Measurements from ENCODE around the gene SPOPL. TPM values are rescaled to one million over a fixed set of nuclear protein-coding genes. Genes with fewer than 3 reads are reported as not detected.

Gene SPOPL
- polyA plus RNA-seq, 1 donor from 2014 or later = 16.4 TPM

GRCh38 chr2:138468617-138469016 is 33.0 kb upstream of the SPOPL start:
- Histone ChIP-seq H3K4me3 (ENCODE audit: low read length) (no peak overlapping the region), H4K20me1 (ENCODE audit: insufficient read depth) (no peaks in the 10 kb centered on the region), H3K4me2 (ENCODE audit: low read length) (no peak overlapping the region)

DNA sequence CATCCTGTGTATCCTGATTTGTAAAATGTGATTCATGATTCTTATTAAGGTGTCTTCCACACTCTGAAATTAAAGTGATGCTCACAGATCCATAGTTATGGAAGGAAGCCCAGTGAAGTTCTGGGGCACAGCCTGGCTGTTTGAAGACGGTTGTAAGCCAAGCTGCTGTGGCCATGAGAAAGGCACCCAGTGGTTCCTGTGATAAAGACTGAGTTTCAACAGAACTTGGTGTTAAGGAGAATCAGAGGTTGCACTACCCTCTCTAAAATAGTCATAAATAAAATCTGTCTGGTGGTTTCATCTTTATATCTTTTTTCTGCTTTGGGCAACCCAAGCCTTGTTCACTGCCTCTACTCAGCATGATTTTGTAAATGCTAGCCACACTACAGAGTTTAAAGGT is 32.2 kb upstream of the SPOPL start:
- Histone ChIP-seq H3K4me2 (ENCODE audit: low read length) (no peak overlapping the region), H3K36me3 (ENCODE audit: insufficient read depth, low read length) (no peaks in the 10 kb centered on the region), H3F3A (ENCODE audit: insufficient read depth, low read length, poor library complexity, severe bottlenecking) (no peaks in the 10 kb centered on the region), H3K27ac (ENCODE audit: low read length) (no peak overlapping the region), H3K9ac (ENCODE audit: low read length) (no peak overlapping the region), H4K20me1 (ENCODE audit: insufficient read depth) (no peaks in the 10 kb centered on the region), H3K79me2 (replicated peaks; ENCODE audit: insufficient read depth, low read length) (no peaks in the 10 kb centered on the region), H3K4me3 (ENCODE audit: low read length) (no peak overlapping the region), H3K9me2 (ENCODE audit: insufficient read depth, low read length) (no peaks in the 10 kb centered on the region), H3K27me3 (ENCODE audit: insufficient read depth, low read depth, low read length) (no peaks in the 10 kb centered on the region), H2AFZ (ENCODE audit: low read depth, low read length) (no peak overlapping the region), H3K9me3 (ENCODE audit: low read length) (no peaks in the 10 kb centered on the region)
- no peak for TF ChIP-seq RAD21 (conservative IDR thresholded peaks at IDR 0.05)
- no peak for TF ChIP-seq SMC3 (conservative IDR thresholded peaks at IDR 0.05; ENCODE audit: poor library complexity)
- TF ChIP-seq, protein P1, sequence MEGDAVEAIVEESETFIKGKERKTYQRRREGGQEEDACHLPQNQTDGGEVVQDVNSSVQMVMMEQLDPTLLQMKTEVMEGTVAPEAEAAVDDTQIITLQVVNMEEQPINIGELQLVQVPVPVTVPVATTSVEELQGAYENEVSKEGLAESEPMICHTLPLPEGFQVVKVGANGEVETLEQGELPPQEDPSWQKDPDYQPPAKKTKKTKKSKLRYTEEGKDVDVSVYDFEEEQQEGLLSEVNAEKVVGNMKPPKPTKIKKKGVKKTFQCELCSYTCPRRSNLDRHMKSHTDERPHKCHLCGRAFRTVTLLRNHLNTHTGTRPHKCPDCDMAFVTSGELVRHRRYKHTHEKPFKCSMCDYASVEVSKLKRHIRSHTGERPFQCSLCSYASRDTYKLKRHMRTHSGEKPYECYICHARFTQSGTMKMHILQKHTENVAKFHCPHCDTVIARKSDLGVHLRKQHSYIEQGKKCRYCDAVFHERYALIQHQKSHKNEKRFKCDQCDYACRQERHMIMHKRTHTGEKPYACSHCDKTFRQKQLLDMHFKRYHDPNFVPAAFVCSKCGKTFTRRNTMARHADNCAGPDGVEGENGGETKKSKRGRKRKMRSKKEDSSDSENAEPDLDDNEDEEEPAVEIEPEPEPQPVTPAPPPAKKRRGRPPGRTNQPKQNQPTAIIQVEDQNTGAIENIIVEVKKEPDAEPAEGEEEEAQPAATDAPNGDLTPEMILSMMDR (IDR thresholded peaks at IDR 0.05; ENCODE audit: poor library complexity, severe bottlenecking) = no peak
- no peak for TF ChIP-seq POLR2AphosphoS5 (IDR thresholded peaks at IDR 0.05)
- no peak for TF ChIP-seq MXI1 (conservative IDR thresholded peaks at IDR 0.05; ENCODE audit: poor library complexity, severe bottlenecking)
- no peak for TF ChIP-seq REST (IDR thresholded peaks at IDR 0.05; ENCODE audit: borderline replicate concordance)

More at GRCh38 chr2:138468617-138469016, 33.0 kb upstream of the SPOPL start:
- Histone ChIP-seq H3K27ac (ENCODE audit: low read length) (no peak overlapping the region), H3K27me3 (ENCODE audit: insufficient read depth, low read depth, low read length) (no peaks in the 10 kb centered on the region), H3K36me3 (ENCODE audit: insufficient read depth, low read length) (no peaks in the 10 kb centered on the region), H3F3A (ENCODE audit: insufficient read depth, low read length, poor library complexity, severe bottlenecking) (no peaks in the 10 kb centered on the region), H3K79me2 (replicated peaks; ENCODE audit: insufficient read depth, low read length) (no peaks in the 10 kb centered on the region), H3K9me2 (ENCODE audit: insufficient read depth, low read length) (no peaks in the 10 kb centered on the region), H2AFZ (ENCODE audit: low read depth, low read length) (no peak overlapping the region), H3K9me3 (ENCODE audit: low read length) (no peaks in the 10 kb centered on the region), H3K9ac (ENCODE audit: low read length) (no peak overlapping the region)
- TF ChIP-seq TAF1 (IDR thresholded peaks at IDR 0.05; ENCODE audit: low read depth) (no peak), EZH2 (IDR thresholded peaks at IDR 0.05; ENCODE audit: borderline replicate concordance, insufficient read depth, low read length, poor library complexity, severe bottlenecking) (no peak), POLR2AphosphoS5 (IDR thresholded peaks at IDR 0.05) (no peak), EP300 (conservative IDR thresholded peaks at IDR 0.05; ENCODE audit: poor library complexity, severe bottlenecking) (no peak), MXI1 (conservative IDR thresholded peaks at IDR 0.05; ENCODE audit: poor library complexity, severe bottlenecking) (no peak), REST (IDR thresholded peaks at IDR 0.05; ENCODE audit: borderline replicate concordance) (no peak), SMC3 (conservative IDR thresholded peaks at IDR 0.05; ENCODE audit: poor library complexity) (no peak), RAD21 (conservative IDR thresholded peaks at IDR 0.05) (no peak)
- TF ChIP-seq, protein P1 (IDR thresholded peaks at IDR 0.05; ENCODE audit: poor library complexity, severe bottlenecking) = no peak
